ENCODE data around the gene APMAP.

The APMAP gene

DNA sequence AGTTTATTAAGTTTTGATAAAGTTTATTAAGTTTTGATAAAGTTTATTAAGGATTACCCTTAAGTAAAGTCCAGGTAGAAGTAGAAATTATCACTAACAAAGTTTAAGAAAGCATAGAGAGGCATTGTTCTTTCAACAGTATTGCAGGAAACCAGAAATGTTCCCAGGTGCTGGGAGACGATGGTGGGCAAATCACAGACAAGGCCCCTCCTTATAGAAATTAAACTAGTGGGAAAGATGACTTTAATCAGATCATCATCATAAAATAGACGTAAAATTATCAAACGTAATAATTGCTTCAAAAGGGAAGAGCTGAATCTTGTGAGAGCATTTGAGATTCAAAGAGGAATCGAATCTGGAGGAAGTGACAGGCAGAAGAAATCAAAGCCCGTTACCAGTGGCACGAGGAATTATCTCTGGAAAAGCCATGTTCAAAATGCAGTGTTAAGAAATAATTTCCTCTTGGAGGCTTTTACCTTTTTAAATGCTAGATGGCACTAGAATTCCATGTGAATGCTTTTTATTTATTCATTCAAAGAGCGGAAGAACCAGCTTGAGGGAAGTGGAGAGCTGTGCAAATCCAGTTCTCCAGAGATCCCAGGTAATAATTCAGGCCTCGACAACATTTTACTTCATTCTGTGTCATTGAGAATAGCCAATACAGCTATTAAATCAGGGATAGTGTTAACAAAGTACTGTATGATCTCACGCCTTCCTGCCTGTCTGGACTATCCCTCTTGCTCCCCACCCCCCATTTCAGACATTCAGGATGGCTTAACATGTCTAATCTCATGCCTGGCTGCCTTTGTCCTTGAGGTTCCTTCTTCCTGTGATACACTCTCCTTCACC is 1.0 kb upstream of the APMAP start:
- ChIA-PET POLR2A (interaction anchor here (0.6 to 1.1 kb wide), 3 partner anchors 239 to 640 kb away, joined by 3 to 4 read pairs (median 4); partner anchors contain the start of gene GINS1), CTCF (interaction anchor here (0.7 to 4.3 kb wide), 19 partner anchors 10 to 1108 kb away, joined by 3 to 70 read pairs (median 4); no protein-coding TSS in a partner anchor)
- H3K9me3 ChIP-seq (ENCODE audit: control insufficient read depth, insufficient read depth, low read depth, low read length), result no peaks in the 10 kb centered on the region
- no peak overlapping the region for H3K4me3 ChIP-seq (ENCODE audit: low read depth, low read length)
- peak overlapping the region; percentile 47; the same call in 1 of the 2 replicates for H3K27ac ChIP-seq (ENCODE audit: extremely low read depth, low read depth, low read length)
- peaks cover 0 to 9% of the 10 kb centered on the region in 2 experiments; a peak in 1 of 3 replicates for H3K36me3 ChIP-seq (ENCODE audit: control insufficient read depth in 2 of 2, insufficient read depth in 1 of 2, low read length in 2 of 2)
- no peaks in the 10 kb centered on the region; the same call in none of the 2 replicates for H3K4me1 ChIP-seq (ENCODE audit: control insufficient read depth, insufficient read depth, low read length)
- TF ChIP-seq ZBTB7A (tag by site-specific recombination; IDR thresholded peaks at IDR 0.05; ENCODE audit: low read depth), result no peak
- TF ChIP-seq ZNF654 (tag by site-specific recombination; IDR thresholded peaks at IDR 0.05; ENCODE audit: low read depth), result peak; percentile 44

DNA sequence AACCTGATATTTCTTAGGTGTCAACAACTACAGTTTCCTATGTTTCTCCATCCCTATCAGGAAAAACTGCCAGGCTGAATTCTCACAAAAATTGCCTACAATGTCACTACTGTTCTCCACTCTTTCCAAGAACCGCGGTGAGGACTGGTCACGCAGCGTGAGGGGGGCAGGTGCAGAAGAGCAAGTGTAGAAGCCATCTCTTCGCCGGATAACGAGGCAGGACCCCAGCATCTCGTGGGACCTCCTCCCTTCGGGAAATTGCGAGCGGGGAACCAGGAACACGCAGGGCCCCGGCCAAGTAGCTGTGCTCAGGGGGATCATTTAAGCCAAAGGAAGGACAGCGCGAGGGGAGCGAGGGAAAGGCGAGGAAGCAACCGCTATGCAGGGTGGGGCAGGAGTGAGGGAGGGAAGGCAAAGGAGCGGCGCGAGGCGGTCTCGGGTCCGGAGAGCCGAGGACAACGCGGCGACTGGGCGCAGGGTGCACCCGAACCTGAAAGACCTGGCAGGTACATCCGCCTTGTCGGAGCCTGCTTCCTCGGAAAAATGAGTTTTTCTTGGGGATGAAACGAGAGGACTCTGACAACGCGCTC is 559 bp downstream of the APMAP start:
- POLR2A ChIA-PET, result no interaction called here
- no peaks in the 10 kb centered on the region; the same call in none of the 2 replicates for H3K4me1 ChIP-seq (ENCODE audit: control insufficient read depth, insufficient read depth, low read length)
- no peaks in the 10 kb centered on the region for H3K9me3 ChIP-seq (ENCODE audit: control insufficient read depth, insufficient read depth, low read depth, low read length)
- CTCF ChIA-PET, result interaction anchor here (0.7 to 2.5 kb wide), 2 partner anchors 187 to 1226 kb away, joined by 3 to 16 read pairs; no protein-coding TSS in a partner anchor
- H3K36me3 ChIP-seq (ENCODE audit: control insufficient read depth in 2 of 2, insufficient read depth in 1 of 2, low read length in 2 of 2), result peaks cover 0 to 9% of the 10 kb centered on the region in 2 experiments; a peak in 1 of 3 replicates
- peak overlapping the region; percentile 62; the same call in 1 of the 2 replicates for H3K27ac ChIP-seq (ENCODE audit: extremely low read depth, low read depth, low read length)
- H3K4me3 ChIP-seq (ENCODE audit: low read depth, low read length), result peak overlapping the region; percentile 92
- TF ChIP-seq SCRT1 (tag by site-specific recombination; IDR thresholded peaks at IDR 0.05; ENCODE audit: borderline replicate concordance) (no peak), ZNF830 (tag by site-specific recombination; IDR thresholded peaks at IDR 0.05; ENCODE audit: low read depth) (no peak), ZNF341 (tag by site-specific recombination; IDR thresholded peaks at IDR 0.05; ENCODE audit: low read depth) (peak; percentile 58), ZNF571 (tag by site-specific recombination; IDR thresholded peaks at IDR 0.05) (no peak), ZNF366 (tag by site-specific recombination; conservative IDR thresholded peaks at IDR 0.05) (peak; percentile 61; the same call in 1 of the 2 replicates), ZNF202 (tag by site-specific recombination; IDR thresholded peaks at IDR 0.05; ENCODE audit: borderline replicate concordance) (no peak), ZNF112 (tag by site-specific recombination; IDR thresholded peaks at IDR 0.05) (no peak), ZNF146 (tag by site-specific recombination; IDR thresholded peaks at IDR 0.05) (0 out of 2 replicates have a peak, but pooled peaks have one; percentile 35), ZNF2 (tag by site-specific recombination; IDR thresholded peaks at IDR 0.05) (no peak), ZNF155 (tag by site-specific recombination; IDR thresholded peaks at IDR 0.05) (no peak), ZNF529 (tag by site-specific recombination; IDR thresholded peaks at IDR 0.05; ENCODE audit: insufficient replicate concordance) (no peak), ZNF76 (tag by site-specific recombination; IDR thresholded peaks at IDR 0.05; ENCODE audit: borderline replicate concordance, low read depth) (peak; percentile 70), ZNF624 (tag by site-specific recombination; IDR thresholded peaks at IDR 0.05) (no peak), MEIS1 (CRISPR knock-in tag; IDR thresholded peaks at IDR 0.05; ENCODE audit: borderline replicate concordance) (no peak)
- TF ChIP-seq, protein P1, sequence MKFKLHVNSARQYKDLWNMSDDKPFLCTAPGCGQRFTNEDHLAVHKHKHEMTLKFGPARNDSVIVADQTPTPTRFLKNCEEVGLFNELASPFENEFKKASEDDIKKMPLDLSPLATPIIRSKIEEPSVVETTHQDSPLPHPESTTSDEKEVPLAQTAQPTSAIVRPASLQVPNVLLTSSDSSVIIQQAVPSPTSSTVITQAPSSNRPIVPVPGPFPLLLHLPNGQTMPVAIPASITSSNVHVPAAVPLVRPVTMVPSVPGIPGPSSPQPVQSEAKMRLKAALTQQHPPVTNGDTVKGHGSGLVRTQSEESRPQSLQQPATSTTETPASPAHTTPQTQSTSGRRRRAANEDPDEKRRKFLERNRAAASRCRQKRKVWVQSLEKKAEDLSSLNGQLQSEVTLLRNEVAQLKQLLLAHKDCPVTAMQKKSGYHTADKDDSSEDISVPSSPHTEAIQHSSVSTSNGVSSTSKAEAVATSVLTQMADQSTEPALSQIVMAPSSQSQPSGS (tag by site-specific recombination; IDR thresholded peaks at IDR 0.05; ENCODE audit: low read depth), result 0 out of 2 replicates have a peak, but pooled peaks have one; percentile 1
- TF ChIP-seq, protein P2, sequence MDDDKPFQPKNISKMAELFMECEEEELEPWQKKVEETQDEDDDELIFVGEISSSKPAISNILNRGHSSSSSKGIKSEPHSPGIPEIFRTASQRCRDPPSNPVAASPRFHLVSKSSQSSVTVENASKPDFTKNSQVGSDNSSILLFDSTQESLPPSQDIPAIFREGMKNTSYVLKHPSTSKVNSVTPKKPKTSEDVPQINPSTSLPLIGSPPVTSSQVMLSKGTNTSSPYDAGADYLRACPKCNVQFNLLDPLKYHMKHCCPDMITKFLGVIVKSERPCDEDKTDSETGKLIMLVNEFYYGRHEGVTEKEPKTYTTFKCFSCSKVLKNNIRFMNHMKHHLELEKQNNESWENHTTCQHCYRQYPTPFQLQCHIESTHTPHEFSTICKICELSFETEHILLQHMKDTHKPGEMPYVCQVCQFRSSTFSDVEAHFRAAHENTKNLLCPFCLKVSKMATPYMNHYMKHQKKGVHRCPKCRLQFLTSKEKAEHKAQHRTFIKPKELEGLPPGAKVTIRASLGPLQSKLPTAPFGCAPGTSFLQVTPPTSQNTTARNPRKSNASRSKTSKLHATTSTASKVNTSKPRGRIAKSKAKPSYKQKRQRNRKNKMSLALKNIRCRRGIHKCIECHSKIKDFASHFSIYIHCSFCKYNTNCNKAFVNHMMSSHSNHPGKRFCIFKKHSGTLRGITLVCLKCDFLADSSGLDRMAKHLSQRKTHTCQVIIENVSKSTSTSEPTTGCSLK (tag by site-specific recombination; IDR thresholded peaks at IDR 0.05), result no peak
- TF ChIP-seq, protein P3, sequence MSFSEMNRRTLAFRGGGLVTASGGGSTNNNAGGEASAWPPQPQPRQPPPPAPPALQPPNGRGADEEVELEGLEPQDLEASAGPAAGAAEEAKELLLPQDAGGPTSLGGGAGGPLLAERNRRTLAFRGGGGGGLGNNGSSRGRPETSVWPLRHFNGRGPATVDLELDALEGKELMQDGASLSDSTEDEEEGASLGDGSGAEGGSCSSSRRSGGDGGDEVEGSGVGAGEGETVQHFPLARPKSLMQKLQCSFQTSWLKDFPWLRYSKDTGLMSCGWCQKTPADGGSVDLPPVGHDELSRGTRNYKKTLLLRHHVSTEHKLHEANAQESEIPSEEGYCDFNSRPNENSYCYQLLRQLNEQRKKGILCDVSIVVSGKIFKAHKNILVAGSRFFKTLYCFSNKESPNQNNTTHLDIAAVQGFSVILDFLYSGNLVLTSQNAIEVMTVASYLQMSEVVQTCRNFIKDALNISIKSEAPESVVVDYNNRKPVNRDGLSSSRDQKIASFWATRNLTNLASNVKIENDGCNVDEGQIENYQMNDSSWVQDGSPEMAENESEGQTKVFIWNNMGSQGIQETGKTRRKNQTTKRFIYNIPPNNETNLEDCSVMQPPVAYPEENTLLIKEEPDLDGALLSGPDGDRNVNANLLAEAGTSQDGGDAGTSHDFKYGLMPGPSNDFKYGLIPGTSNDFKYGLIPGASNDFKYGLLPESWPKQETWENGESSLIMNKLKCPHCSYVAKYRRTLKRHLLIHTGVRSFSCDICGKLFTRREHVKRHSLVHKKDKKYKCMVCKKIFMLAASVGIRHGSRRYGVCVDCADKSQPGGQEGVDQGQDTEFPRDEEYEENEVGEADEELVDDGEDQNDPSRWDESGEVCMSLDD (tag by site-specific recombination; IDR thresholded peaks at IDR 0.05), result 0 out of 2 replicates have a peak, but pooled peaks have one; percentile 33
- TF ChIP-seq, protein P4, sequence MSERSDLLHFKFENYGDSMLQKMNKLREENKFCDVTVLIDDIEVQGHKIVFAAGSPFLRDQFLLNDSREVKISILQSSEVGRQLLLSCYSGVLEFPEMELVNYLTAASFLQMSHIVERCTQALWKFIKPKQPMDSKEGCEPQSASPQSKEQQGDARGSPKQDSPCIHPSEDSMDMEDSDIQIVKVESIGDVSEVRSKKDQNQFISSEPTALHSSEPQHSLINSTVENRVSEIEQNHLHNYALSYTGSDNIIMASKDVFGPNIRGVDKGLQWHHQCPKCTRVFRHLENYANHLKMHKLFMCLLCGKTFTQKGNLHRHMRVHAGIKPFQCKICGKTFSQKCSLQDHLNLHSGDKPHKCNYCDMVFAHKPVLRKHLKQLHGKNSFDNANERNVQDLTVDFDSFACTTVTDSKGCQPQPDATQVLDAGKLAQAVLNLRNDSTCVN (tag by site-specific recombination; optimal IDR thresholded peaks at IDR 0.05), result no peak
- TF ChIP-seq, protein P5, sequence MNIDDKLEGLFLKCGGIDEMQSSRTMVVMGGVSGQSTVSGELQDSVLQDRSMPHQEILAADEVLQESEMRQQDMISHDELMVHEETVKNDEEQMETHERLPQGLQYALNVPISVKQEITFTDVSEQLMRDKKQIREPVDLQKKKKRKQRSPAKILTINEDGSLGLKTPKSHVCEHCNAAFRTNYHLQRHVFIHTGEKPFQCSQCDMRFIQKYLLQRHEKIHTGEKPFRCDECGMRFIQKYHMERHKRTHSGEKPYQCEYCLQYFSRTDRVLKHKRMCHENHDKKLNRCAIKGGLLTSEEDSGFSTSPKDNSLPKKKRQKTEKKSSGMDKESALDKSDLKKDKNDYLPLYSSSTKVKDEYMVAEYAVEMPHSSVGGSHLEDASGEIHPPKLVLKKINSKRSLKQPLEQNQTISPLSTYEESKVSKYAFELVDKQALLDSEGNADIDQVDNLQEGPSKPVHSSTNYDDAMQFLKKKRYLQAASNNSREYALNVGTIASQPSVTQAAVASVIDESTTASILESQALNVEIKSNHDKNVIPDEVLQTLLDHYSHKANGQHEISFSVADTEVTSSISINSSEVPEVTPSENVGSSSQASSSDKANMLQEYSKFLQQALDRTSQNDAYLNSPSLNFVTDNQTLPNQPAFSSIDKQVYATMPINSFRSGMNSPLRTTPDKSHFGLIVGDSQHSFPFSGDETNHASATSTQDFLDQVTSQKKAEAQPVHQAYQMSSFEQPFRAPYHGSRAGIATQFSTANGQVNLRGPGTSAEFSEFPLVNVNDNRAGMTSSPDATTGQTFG (tag by site-specific recombination; IDR thresholded peaks at IDR 0.05; ENCODE audit: borderline replicate concordance), result no peak

All from HEK293 (cell line).